ENCODE measurements around the gene PARVB. TPM values are rescaled to one million over a fixed set of nuclear protein-coding genes. Genes with fewer than 3 reads are reported as not detected.

PARVB gene
- polyA plus RNA-seq, 1 donor (not counting 4 experiments of a cell fraction or from before 2014, with no cell fraction given), result 10.5 TPM

- H3K9me1 ChIP-seq (ENCODE audit: control insufficient read depth, extremely low read depth, insufficient read depth, low read length), result no peaks in the 10 kb centered on the region
- H3K9me3 ChIP-seq (ENCODE audit: control insufficient read depth, low read depth, low read length), result no peaks in the 10 kb centered on the region
- H3K4me3 ChIP-seq (ENCODE audit: control insufficient read depth in 2 of 3, extremely low read depth in 1 of 3, insufficient read depth in 2 of 3, low read depth in 1 of 3, low read length in 3 of 3), result no peak overlapping the region
- no peaks in the 10 kb centered on the region for H4K20me1 ChIP-seq (ENCODE audit: control insufficient read depth, extremely low read depth, insufficient read depth, low read length)
- no peak overlapping the region for H3K27ac ChIP-seq (ENCODE audit: control insufficient read depth, insufficient read depth, low read length)
- DNase-seq (ENCODE audit: low read depth, low spot score) (no peak), FAIRE-seq (no peak)
- no peak overlapping the region for H2AFZ ChIP-seq (ENCODE audit: control insufficient read depth, low read length)
- H3K79me2 ChIP-seq (ENCODE audit: control insufficient read depth, insufficient read depth, low read length), result no peaks in the 10 kb centered on the region
- H3K4me2 ChIP-seq (ENCODE audit: control insufficient read depth, extremely low read depth, insufficient read depth, low read depth, low read length), result no peak overlapping the region
- H3K27me3 ChIP-seq (ENCODE audit: control insufficient read depth, extremely low read depth, insufficient read depth, low read length), result peaks cover 12% of the 10 kb centered on the region
- peaks cover 6% of the 10 kb centered on the region for H3K4me1 ChIP-seq (ENCODE audit: control insufficient read depth, extremely low read depth, insufficient read depth, low read length)
- dilution Hi-C loops (cut with MboI; ENCODE audit: extremely low pct_ligation_motif_present, low sequenced_read_pairs), result no loop called here
- H3K9ac ChIP-seq (ENCODE audit: control insufficient read depth, extremely low read depth, insufficient read depth, low read length), result no peak overlapping the region
- TF ChIP-seq CTCF (optimal IDR thresholded peaks at IDR 0.05 in 1 of 3, IDR thresholded peaks at IDR 0.05 in 1 of 3, conservative IDR thresholded peaks at IDR 0.05 in 1 of 3; ENCODE audit: extremely low read depth in 1 of 3, insufficient read depth in 2 of 3, low read length in 3 of 3), result no peak
- TF ChIP-seq EZH2 (IDR thresholded peaks at IDR 0.05; ENCODE audit: low read length), result no peak
- H3K36me3 ChIP-seq (ENCODE audit: control insufficient read depth in 2 of 2, extremely low read depth in 1 of 2, insufficient read depth in 2 of 2, low read length in 2 of 2), result no peaks in the 10 kb centered on the region
Observed at GRCh38 chr22:44093791-44094190, 69.7 kb downstream of the PARVB start.

GRCh38 chr22:44094751-44095302 is 70.7 kb downstream of the PARVB start:
- TF ChIP-seq EZH2 (IDR thresholded peaks at IDR 0.05; ENCODE audit: low read length) (no peak), CTCF (optimal IDR thresholded peaks at IDR 0.05 in 1 of 3, IDR thresholded peaks at IDR 0.05 in 1 of 3, conservative IDR thresholded peaks at IDR 0.05 in 1 of 3; ENCODE audit: extremely low read depth in 1 of 3, insufficient read depth in 2 of 3, low read length in 3 of 3) (no peak)
- Histone ChIP-seq H3K27ac (ENCODE audit: control insufficient read depth, insufficient read depth, low read length) (no peak overlapping the region), H4K20me1 (ENCODE audit: control insufficient read depth, extremely low read depth, insufficient read depth, low read length) (no peaks in the 10 kb centered on the region), H3K4me1 (ENCODE audit: control insufficient read depth, extremely low read depth, insufficient read depth, low read length) (no peaks in the 10 kb centered on the region), H3K9me3 (ENCODE audit: control insufficient read depth, low read depth, low read length) (no peaks in the 10 kb centered on the region), H3K27me3 (ENCODE audit: control insufficient read depth, extremely low read depth, insufficient read depth, low read length) (peaks cover 12% of the 10 kb centered on the region), H3K79me2 (ENCODE audit: control insufficient read depth, insufficient read depth, low read length) (no peaks in the 10 kb centered on the region), H3K36me3 (ENCODE audit: control insufficient read depth in 2 of 2, extremely low read depth in 1 of 2, insufficient read depth in 2 of 2, low read length in 2 of 2) (no peaks in the 10 kb centered on the region), H3K9ac (ENCODE audit: control insufficient read depth, extremely low read depth, insufficient read depth, low read length) (no peak overlapping the region), H3K9me1 (ENCODE audit: control insufficient read depth, extremely low read depth, insufficient read depth, low read length) (no peaks in the 10 kb centered on the region), H3K4me3 (ENCODE audit: control insufficient read depth in 2 of 3, extremely low read depth in 1 of 3, insufficient read depth in 2 of 3, low read depth in 1 of 3, low read length in 3 of 3) (no peak overlapping the region), H3K4me2 (ENCODE audit: control insufficient read depth, extremely low read depth, insufficient read depth, low read depth, low read length) (no peak overlapping the region), H2AFZ (ENCODE audit: control insufficient read depth, low read length) (no peak overlapping the region)
- FAIRE-seq (no peak), DNase-seq (ENCODE audit: low read depth, low spot score) (no peak)
- dilution Hi-C loops (cut with MboI; ENCODE audit: extremely low pct_ligation_motif_present, low sequenced_read_pairs), result no loop called here
